Duodenal mucosa (tissue), 2 donors: ENCODE results near the gene IARS1.

ENCODE experiments used
- H3K27ac ChIP-seq: one replicate; pipeline ENCODE4 v1.7.0; 2013; ENCODE audit warnings: low read depth, low read length
- H3K27me3 ChIP-seq, 2 donors: one replicate each; pipeline ENCODE4 v1.7.0; 2013; ENCODE audit warnings: low read length in 2 of 2, control low read depth in 1 of 2; ENCODE audit not compliant: insufficient read depth in 2 of 2, control insufficient read depth in 1 of 2
- H3K36me3 ChIP-seq, 2 donors: one replicate each; pipeline ENCODE4 v1.7.0; 2013; ENCODE audit warnings: low read length in 2 of 2, control low read depth in 1 of 2; ENCODE audit not compliant: insufficient read depth in 2 of 2, control insufficient read depth in 1 of 2
- H3K4me1 ChIP-seq, 2 donors: one replicate each; pipeline ENCODE4 v1.7.0; 2013; ENCODE audit warnings: low read length in 2 of 2, control low read depth in 1 of 2; ENCODE audit not compliant: insufficient read depth in 2 of 2, control insufficient read depth in 1 of 2
- H3K4me3 ChIP-seq, 2 donors: one replicate each; pipeline ENCODE4 v1.7.0; 2013; ENCODE audit warnings: low read length in 2 of 2, low read depth in 1 of 2
- H3K9ac ChIP-seq, 2 donors: one replicate each; pipeline ENCODE4 v1.7.0; 2013; ENCODE audit warnings: low read length in 2 of 2, low read depth in 1 of 2
- H3K9me3 ChIP-seq, 2 donors: one replicate each; pipeline ENCODE4 v1.7.0; 2013; ENCODE audit warnings: low read length in 2 of 2, control low read depth in 1 of 2; ENCODE audit not compliant: control insufficient read depth in 1 of 2

Gene IARS1

GRCh38 chr9:92324889-92325268, 31.4 kb upstream of the IARS1 start:
- peak overlapping the region; percentile 94 for H3K27ac ChIP-seq
- H3K9ac ChIP-seq: peak overlapping the region; percentile 78 to 91
- H3K36me3 ChIP-seq: peaks cover 10 to 21% of the 10 kb centered on the region in 2 donors
- H3K27me3 ChIP-seq: no peaks in the 10 kb centered on the region
- peaks cover 18 to 22% of the 10 kb centered on the region in 2 donors for H3K4me1 ChIP-seq
- peak overlapping the region; percentile 96 to 99 for H3K4me3 ChIP-seq
- no peaks in the 10 kb centered on the region for H3K9me3 ChIP-seq

GRCh38 chr9:92324431-92324830, 30.9 kb upstream of the IARS1 start:
- peaks cover 18 to 22% of the 10 kb centered on the region in 2 donors for H3K4me1 ChIP-seq
- H3K27ac ChIP-seq: no peak overlapping the region

DNA sequence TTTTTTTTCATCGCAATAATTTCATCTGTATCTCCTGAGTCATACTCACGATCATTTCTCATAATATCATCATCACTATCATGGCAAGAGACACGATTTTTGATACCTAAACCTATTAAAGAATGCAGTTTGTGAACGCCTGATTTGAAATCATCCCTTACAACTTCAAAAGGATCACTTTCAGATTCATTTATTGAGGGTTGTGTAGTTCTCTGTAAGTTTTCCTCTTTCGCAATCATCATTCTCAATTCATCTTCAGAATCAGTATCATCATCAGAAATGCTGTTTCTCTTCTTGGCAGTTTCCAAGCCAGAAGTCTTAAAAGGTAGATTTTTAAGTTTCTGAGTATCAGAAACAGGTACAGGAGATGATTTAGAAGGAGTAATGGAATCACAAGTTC, 22.0 kb upstream of the IARS1 start:
- no peaks in the 10 kb centered on the region for H3K4me1 ChIP-seq
- no peak overlapping the region for H3K9ac ChIP-seq
- no peaks in the 10 kb centered on the region for H3K27me3 ChIP-seq
- H3K9me3 ChIP-seq: no peaks in the 10 kb centered on the region
- H3K4me3 ChIP-seq: no peak overlapping the region
- no peak overlapping the region for H3K27ac ChIP-seq
- H3K36me3 ChIP-seq: peaks cover 45 to 76% of the 10 kb centered on the region in 2 donors

More at GRCh38 chr9:92324431-92324830, 30.9 kb upstream of the IARS1 start:
- Histone ChIP-seq H3K36me3 (peaks cover 15 to 26% of the 10 kb centered on the region in 2 donors), H3K27me3 (no peaks in the 10 kb centered on the region), H3K9ac (peak overlapping the region; percentile 78 to 91), H3K4me3 (peak overlapping the region; percentile 96 to 99), H3K9me3 (no peaks in the 10 kb centered on the region)

GRCh38 chr9:92313624-92314012, 20.1 kb upstream of the IARS1 start:
- Histone ChIP-seq H3K36me3 (peaks cover 46 to 76% of the 10 kb centered on the region in 2 donors), H3K4me1 (no peaks in the 10 kb centered on the region), H3K27ac (no peak overlapping the region), H3K27me3 (no peaks in the 10 kb centered on the region), H3K9me3 (no peaks in the 10 kb centered on the region), H3K9ac (no peak overlapping the region), H3K4me3 (no peak overlapping the region)

- Histone ChIP-seq H3K27ac (no peak overlapping the region), H3K27me3 (no peaks in the 10 kb centered on the region), H3K9ac (no peak overlapping the region), H3K9me3 (no peaks in the 10 kb centered on the region), H3K4me1 (no peaks in the 10 kb centered on the region), H3K36me3 (peaks cover 45 to 76% of the 10 kb centered on the region in 2 donors), H3K4me3 (no peak overlapping the region)
Measured at GRCh38 chr9:92312887-92313623, 19.6 kb upstream of the IARS1 start.

DNA sequence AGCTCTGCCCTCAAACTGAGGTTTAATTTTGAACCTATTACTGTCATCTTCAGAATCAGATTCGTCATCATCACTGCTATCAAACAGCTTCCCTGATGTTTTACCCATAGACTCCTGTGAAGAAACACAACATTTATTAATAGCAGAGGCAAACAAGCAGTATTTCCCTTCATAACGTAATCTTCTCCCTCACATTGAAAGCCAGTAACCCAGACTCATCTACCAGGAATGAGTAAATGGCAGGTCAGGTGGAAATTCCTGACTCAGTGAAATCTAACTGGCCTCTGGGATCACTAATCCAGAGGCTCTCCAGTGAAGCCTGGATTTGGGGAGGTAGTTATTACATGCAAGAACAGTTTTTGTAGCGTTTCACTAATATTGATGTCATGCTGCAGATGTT, 17.1 kb upstream of the IARS1 start:
- Histone ChIP-seq H3K4me1 (no peaks in the 10 kb centered on the region), H3K36me3 (peaks cover 36 to 77% of the 10 kb centered on the region in 2 donors), H3K9ac (no peak overlapping the region), H3K4me3 (no peak overlapping the region), H3K27ac (no peak overlapping the region), H3K9me3 (no peaks in the 10 kb centered on the region), H3K27me3 (no peaks in the 10 kb centered on the region)

- H3K9ac ChIP-seq: no peak overlapping the region
- no peak overlapping the region for H3K27ac ChIP-seq
- peaks cover 35 to 80% of the 10 kb centered on the region in 2 donors for H3K36me3 ChIP-seq
- H3K27me3 ChIP-seq: no peaks in the 10 kb centered on the region
- H3K9me3 ChIP-seq: no peaks in the 10 kb centered on the region
- H3K4me1 ChIP-seq: no peaks in the 10 kb centered on the region
- no peak overlapping the region for H3K4me3 ChIP-seq
Measured at GRCh38 chr9:92308893-92309292, 15.4 kb upstream of the IARS1 start.

DNA sequence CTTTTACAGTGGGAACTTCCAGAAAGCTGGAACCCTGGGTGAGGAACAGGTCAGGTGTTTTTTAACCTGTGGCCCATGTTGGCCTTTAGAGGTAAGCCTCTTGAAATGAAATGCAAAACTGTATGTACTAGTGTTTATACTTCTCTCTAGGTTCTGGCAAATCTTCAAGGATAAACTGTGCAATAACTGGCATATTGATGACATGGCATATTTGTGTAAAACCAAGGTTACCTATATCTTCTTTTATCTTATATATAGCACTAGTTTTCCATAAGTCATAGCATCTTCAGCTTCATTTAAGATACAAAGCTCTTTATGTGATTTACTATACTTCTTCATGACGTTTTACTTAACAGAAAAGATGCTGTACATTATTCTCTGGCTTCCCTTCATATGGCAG, 7.4 kb upstream of the IARS1 start:
- no peak overlapping the region for H3K4me3 ChIP-seq
- no peak overlapping the region for H3K9ac ChIP-seq
- H3K36me3 ChIP-seq: peaks cover 42 to 76% of the 10 kb centered on the region in 2 donors
- H3K9me3 ChIP-seq: no peaks in the 10 kb centered on the region
- H3K27ac ChIP-seq: no peak overlapping the region
- H3K27me3 ChIP-seq: no peaks in the 10 kb centered on the region
- no peaks in the 10 kb centered on the region for H3K4me1 ChIP-seq

DNA sequence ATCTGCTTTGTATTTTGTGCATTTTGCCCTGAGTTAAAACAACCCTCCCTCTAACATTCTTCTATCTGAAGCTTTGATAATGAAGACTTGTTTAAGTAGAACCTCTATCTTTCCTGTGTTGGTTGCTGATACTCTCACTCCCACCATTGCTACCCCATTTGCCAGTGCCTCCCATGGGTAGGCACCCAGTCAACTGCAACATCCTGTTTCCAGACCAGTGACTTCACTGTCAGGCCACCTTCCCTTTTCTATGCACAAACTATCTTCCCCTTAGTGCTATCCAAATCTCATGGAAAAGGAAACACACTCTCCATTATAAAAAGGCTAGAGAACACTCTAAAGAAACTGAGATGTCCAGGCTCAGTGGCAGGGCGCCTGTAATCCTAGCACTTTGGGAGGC, 5.6 kb upstream of the IARS1 start:
- peaks cover 8% of the 10 kb centered on the region in 2 donors for H3K4me1 ChIP-seq
- no peaks in the 10 kb centered on the region for H3K27me3 ChIP-seq
- no peaks in the 10 kb centered on the region for H3K9me3 ChIP-seq
- H3K9ac ChIP-seq: no peak overlapping the region
- no peak overlapping the region for H3K4me3 ChIP-seq
- H3K36me3 ChIP-seq: peaks cover 31 to 58% of the 10 kb centered on the region in 2 donors
- H3K27ac ChIP-seq: no peak overlapping the region

- H3K27me3 ChIP-seq: no peaks in the 10 kb centered on the region
- no peaks in the 10 kb centered on the region for H3K9me3 ChIP-seq
- no peak overlapping the region for H3K27ac ChIP-seq
- H3K9ac ChIP-seq: peak overlapping the region in 1 of 2 donors; percentile 39
- peaks cover 8% of the 10 kb centered on the region in 2 donors for H3K4me1 ChIP-seq
- H3K36me3 ChIP-seq: peaks cover 30 to 50% of the 10 kb centered on the region in 2 donors
- H3K4me3 ChIP-seq: no peak overlapping the region
Measured at GRCh38 chr9:92298036-92298435, 4.5 kb upstream of the IARS1 start.
